ENCODE results near the gene SLC52A1. TPM values are rescaled to one million over a fixed set of nuclear protein-coding genes. Genes with fewer than 3 reads are reported as not detected.

Gene SLC52A1
- total and polyA plus RNA-seq, 2 of the 13 experiments (the other 11 are each of a cell fraction or from before 2014, with no cell fraction given), result 0.03 to 0.13 TPM

DNA sequence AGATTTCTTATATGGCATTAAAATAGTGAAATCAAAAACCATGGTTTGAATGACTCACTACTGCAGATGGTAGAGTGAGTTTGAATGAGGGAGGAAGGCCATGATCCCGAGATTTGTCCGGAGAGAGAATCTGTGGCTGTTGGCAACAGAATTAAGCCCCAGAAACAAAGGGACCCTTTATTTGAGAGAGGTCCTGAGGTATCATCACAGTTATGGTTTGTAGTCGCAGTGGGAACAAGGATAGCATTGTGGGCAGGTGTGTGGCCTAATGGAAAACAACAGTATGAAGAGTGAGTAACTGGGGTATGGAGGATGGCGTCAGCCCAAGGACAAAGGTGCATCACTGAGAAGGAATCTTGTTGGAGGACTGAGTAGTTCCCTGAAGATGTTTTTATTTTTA is 34.5 kb upstream of the SLC52A1 start (continued):
- TF ChIP-seq E2F1 (CRISPR knock-in tag; IDR thresholded peaks at IDR 0.05) (no peak), GATAD2A (CRISPR knock-in tag; IDR thresholded peaks at IDR 0.05) (peak; percentile 18; the same call in 1 of the 2 replicates), FOSL2 (CRISPR knock-in tag; IDR thresholded peaks at IDR 0.05) (peak; percentile 81), REPIN1 (CRISPR knock-in tag; IDR thresholded peaks at IDR 0.05; ENCODE audit: borderline replicate concordance, low read depth) (no peak), PLRG1 (conservative IDR thresholded peaks at IDR 0.05) (no peak), EP300 (IDR thresholded peaks at IDR 0.05; ENCODE audit: low read depth in 2 of 2, low read length in 2 of 2) (peak; percentile 19 to 32; a peak in 1 of 4 replicates), EP300 (CRISPR knock-in tag; IDR thresholded peaks at IDR 0.05; ENCODE audit: borderline replicate concordance) (no peak), ZNF468 (CRISPR knock-in tag; IDR thresholded peaks at IDR 0.05) (no peak), SATB2 (CRISPR knock-in tag; IDR thresholded peaks at IDR 0.05) (no peak), MED8 (CRISPR knock-in tag; IDR thresholded peaks at IDR 0.05; ENCODE audit: insufficient replicate concordance) (no peak), ARID5B (CRISPR knock-in tag; IDR thresholded peaks at IDR 0.05) (peak; percentile 54; the same call in 1 of the 2 replicates), SOX13 (IDR thresholded peaks at IDR 0.05) (no peak), SOX13 (CRISPR knock-in tag; conservative IDR thresholded peaks at IDR 0.05 in 1 of 2, IDR thresholded peaks at IDR 0.05 in 1 of 2) (peak in 1 of 2 experiments; percentile 72; a peak in 2 of 4 replicates), ZNF3 (CRISPR knock-in tag; IDR thresholded peaks at IDR 0.05) (no peak), ZNF510 (CRISPR knock-in tag; IDR thresholded peaks at IDR 0.05; ENCODE audit: low read depth) (no peak), ELF3 (CRISPR knock-in tag; IDR thresholded peaks at IDR 0.05) (no peak), JUN (CRISPR knock-in tag; IDR thresholded peaks at IDR 0.05) (0 out of 2 replicates have a peak, but pooled peaks have one; percentile 42)
- TF ChIP-seq, protein P1, sequence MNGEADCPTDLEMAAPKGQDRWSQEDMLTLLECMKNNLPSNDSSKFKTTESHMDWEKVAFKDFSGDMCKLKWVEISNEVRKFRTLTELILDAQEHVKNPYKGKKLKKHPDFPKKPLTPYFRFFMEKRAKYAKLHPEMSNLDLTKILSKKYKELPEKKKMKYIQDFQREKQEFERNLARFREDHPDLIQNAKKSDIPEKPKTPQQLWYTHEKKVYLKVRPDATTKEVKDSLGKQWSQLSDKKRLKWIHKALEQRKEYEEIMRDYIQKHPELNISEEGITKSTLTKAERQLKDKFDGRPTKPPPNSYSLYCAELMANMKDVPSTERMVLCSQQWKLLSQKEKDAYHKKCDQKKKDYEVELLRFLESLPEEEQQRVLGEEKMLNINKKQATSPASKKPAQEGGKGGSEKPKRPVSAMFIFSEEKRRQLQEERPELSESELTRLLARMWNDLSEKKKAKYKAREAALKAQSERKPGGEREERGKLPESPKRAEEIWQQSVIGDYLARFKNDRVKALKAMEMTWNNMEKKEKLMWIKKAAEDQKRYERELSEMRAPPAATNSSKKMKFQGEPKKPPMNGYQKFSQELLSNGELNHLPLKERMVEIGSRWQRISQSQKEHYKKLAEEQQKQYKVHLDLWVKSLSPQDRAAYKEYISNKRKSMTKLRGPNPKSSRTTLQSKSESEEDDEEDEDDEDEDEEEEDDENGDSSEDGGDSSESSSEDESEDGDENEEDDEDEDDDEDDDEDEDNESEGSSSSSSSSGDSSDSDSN (CRISPR knock-in tag; IDR thresholded peaks at IDR 0.05), result no peak
- TF ChIP-seq, protein P2, sequence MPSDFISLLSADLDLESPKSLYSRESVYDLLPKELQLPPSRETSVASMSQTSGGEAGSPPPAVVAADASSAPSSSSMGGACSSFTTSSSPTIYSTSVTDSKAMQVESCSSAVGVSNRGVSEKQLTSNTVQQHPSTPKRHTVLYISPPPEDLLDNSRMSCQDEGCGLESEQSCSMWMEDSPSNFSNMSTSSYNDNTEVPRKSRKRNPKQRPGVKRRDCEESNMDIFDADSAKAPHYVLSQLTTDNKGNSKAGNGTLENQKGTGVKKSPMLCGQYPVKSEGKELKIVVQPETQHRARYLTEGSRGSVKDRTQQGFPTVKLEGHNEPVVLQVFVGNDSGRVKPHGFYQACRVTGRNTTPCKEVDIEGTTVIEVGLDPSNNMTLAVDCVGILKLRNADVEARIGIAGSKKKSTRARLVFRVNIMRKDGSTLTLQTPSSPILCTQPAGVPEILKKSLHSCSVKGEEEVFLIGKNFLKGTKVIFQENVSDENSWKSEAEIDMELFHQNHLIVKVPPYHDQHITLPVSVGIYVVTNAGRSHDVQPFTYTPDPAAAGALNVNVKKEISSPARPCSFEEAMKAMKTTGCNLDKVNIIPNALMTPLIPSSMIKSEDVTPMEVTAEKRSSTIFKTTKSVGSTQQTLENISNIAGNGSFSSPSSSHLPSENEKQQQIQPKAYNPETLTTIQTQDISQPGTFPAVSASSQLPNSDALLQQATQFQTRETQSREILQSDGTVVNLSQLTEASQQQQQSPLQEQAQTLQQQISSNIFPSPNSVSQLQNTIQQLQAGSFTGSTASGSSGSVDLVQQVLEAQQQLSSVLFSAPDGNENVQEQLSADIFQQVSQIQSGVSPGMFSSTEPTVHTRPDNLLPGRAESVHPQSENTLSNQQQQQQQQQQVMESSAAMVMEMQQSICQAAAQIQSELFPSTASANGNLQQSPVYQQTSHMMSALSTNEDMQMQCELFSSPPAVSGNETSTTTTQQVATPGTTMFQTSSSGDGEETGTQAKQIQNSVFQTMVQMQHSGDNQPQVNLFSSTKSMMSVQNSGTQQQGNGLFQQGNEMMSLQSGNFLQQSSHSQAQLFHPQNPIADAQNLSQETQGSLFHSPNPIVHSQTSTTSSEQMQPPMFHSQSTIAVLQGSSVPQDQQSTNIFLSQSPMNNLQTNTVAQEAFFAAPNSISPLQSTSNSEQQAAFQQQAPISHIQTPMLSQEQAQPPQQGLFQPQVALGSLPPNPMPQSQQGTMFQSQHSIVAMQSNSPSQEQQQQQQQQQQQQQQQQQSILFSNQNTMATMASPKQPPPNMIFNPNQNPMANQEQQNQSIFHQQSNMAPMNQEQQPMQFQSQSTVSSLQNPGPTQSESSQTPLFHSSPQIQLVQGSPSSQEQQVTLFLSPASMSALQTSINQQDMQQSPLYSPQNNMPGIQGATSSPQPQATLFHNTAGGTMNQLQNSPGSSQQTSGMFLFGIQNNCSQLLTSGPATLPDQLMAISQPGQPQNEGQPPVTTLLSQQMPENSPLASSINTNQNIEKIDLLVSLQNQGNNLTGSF (CRISPR knock-in tag; IDR thresholded peaks at IDR 0.05), result no peak

Data from HepG2 (cell line).